ENCODE data around the gene LCE6A. TPM values are rescaled to one million over a fixed set of nuclear protein-coding genes. Genes with fewer than 3 reads are reported as not detected.

The LCE6A gene
- total RNA-seq, 1 experiment from 2014 or later: not detected

DNA sequence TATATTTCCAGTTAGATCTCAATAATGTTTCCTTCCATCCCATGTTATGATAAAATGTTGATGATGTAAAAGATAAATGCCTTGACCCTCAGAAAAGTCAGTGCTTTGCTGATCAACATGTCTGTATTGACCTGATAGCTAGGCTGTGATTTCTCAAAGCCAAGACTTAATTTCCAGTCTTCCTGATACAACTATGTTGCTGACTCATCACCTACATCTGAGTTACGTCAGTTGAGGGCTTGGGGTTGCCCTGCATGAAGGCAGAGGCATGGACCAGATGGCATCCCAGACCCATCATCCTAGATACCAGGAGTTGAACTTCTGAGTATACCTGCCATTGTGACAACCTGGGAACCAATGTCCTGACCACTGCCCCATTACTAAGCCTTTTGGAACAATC lies 41.3 kb upstream of the LCE6A start:
- no peaks in the 10 kb centered on the region; the same call in 1 of the 2 replicates for H3K9me3 ChIP-seq
- no peak for DNase-seq
- no peak overlapping the region for H3K4me3 ChIP-seq (ENCODE audit: low read depth, low read length)
- intact Hi-C loops (cut with micrococcal nuclease; ENCODE audit: unreplicated experiment): no loop called here
- ChIA-PET POLR2A (no interaction called here), CTCF (no interaction called here)
- no peaks in the 10 kb centered on the region for H3K36me3 ChIP-seq (ENCODE audit: control insufficient read depth, insufficient read depth, low read length)
- Mint-ChIP-seq H3K36me3 (ENCODE audit: insufficient read depth, unreplicated experiment) (no peaks in the 10 kb centered on the region), H3K27ac (ENCODE audit: unreplicated experiment) (no peak overlapping the region), H3K4me1 (ENCODE audit: low read depth, unreplicated experiment) (no peaks in the 10 kb centered on the region), H3K4me3 (ENCODE audit: unreplicated experiment) (no peak overlapping the region), H3K27me3 (ENCODE audit: insufficient read depth, unreplicated experiment) (peaks cover 31% of the 10 kb centered on the region), H3K9me3 (ENCODE audit: unreplicated experiment) (no peaks in the 10 kb centered on the region)
- BruUV-seq (replicated peaks): no TSS peak
- no peaks in the 10 kb centered on the region for H3K4me1 ChIP-seq
- H3K27me3 ChIP-seq (replicated peaks; ENCODE audit: control insufficient read depth, insufficient read depth, low read length): no peaks in the 10 kb centered on the region
- TF ChIP-seq, protein P1, sequence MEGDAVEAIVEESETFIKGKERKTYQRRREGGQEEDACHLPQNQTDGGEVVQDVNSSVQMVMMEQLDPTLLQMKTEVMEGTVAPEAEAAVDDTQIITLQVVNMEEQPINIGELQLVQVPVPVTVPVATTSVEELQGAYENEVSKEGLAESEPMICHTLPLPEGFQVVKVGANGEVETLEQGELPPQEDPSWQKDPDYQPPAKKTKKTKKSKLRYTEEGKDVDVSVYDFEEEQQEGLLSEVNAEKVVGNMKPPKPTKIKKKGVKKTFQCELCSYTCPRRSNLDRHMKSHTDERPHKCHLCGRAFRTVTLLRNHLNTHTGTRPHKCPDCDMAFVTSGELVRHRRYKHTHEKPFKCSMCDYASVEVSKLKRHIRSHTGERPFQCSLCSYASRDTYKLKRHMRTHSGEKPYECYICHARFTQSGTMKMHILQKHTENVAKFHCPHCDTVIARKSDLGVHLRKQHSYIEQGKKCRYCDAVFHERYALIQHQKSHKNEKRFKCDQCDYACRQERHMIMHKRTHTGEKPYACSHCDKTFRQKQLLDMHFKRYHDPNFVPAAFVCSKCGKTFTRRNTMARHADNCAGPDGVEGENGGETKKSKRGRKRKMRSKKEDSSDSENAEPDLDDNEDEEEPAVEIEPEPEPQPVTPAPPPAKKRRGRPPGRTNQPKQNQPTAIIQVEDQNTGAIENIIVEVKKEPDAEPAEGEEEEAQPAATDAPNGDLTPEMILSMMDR (IDR thresholded peaks at IDR 0.05; ENCODE audit: insufficient read depth in 1 of 2, low read depth in 1 of 2, low read length in 1 of 2, severe bottlenecking in 1 of 2, unreplicated experiment in 1 of 2): no peak

DNA sequence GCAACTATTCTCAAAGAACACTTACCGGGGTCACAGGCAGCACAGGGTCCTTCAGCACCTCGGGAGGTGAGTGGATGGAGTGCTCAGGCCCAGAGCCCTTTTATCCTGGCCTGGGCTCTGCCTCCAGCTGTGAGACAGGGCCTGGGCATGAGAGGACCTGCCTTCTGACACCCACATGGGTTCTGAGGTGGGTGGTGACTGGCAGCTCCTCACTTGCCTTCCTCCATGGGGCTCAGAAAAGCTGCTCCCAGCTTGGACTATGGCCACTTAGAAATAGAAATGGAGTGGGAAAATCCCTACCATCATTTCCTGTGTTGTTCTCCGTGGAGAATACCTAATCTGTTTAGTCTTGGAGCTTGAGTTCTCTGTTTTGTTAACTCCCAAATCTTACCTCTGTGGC lies 36.1 kb upstream of the LCE6A start, which contains the start of gene LCE1C:
TSS of gene LCE1C (minus strand) at position 76 of the 400 bp plus-strand sequence. CDS start 1,173 bp downstream, outside the sequence.
- no TSS peak for BruUV-seq (replicated peaks)
- Mint-ChIP-seq H3K9me3 (ENCODE audit: unreplicated experiment) (no peaks in the 10 kb centered on the region), H3K36me3 (ENCODE audit: insufficient read depth, unreplicated experiment) (no peaks in the 10 kb centered on the region), H3K27ac (ENCODE audit: unreplicated experiment) (no peak within 1 kb of the TSS), H3K4me1 (ENCODE audit: low read depth, unreplicated experiment) (no peaks in the 10 kb centered on the region), H3K27me3 (ENCODE audit: insufficient read depth, unreplicated experiment) (peaks cover 27% of the 10 kb centered on the region), H3K4me3 (ENCODE audit: unreplicated experiment) (no peak within 1 kb of the TSS)
- POLR2A ChIA-PET: no interaction called here
- Histone ChIP-seq H3K36me3 (ENCODE audit: control insufficient read depth, insufficient read depth, low read length) (no peaks in the 10 kb centered on the region), H3K27me3 (replicated peaks; ENCODE audit: control insufficient read depth, insufficient read depth, low read length) (no peaks in the 10 kb centered on the region), H3K4me3 (ENCODE audit: low read depth, low read length) (no peak within 1 kb of the TSS), H3K9me3 (no peaks in the 10 kb centered on the region), H3K4me1 (no peaks in the 10 kb centered on the region)
- intact Hi-C loops (cut with micrococcal nuclease; ENCODE audit: unreplicated experiment): no loop called here
- CTCF ChIA-PET: no interaction called here
- no peak for DNase-seq
- TF ChIP-seq, protein P1 (IDR thresholded peaks at IDR 0.05; ENCODE audit: insufficient read depth in 1 of 2, low read depth in 1 of 2, low read length in 1 of 2, severe bottlenecking in 1 of 2, unreplicated experiment in 1 of 2): no peak

DNA sequence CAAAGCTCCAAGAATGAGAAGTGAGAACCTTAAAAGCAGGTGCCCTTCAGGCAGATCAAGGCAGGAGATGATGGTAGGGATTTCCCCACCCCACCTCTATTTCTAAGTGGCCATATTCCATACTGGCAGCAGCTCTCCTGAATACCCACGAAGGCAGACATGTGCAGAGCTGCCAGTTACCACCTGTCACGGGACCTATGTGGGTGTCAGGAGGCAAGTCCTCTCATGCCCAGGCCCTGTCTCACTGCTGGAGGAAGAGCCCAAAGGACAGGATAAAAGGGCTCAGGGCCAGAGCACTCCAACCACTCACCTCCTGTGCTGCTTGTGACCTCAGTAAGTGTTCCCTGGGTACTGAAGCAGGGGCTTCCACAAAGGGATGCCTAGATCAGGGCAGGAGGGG lies 31.6 kb upstream of the LCE6A start:
- no peak for DNase-seq
- H3K27ac Mint-ChIP-seq (ENCODE audit: unreplicated experiment): no peak overlapping the region
- intact Hi-C loops (cut with micrococcal nuclease; ENCODE audit: unreplicated experiment): no loop called here

More for the DNA sequence above, 31.6 kb upstream of the LCE6A start:
- TF ChIP-seq, protein P1 (IDR thresholded peaks at IDR 0.05; ENCODE audit: insufficient read depth in 1 of 2, low read depth in 1 of 2, low read length in 1 of 2, severe bottlenecking in 1 of 2, unreplicated experiment in 1 of 2): no peak
- H3K36me3 Mint-ChIP-seq (ENCODE audit: insufficient read depth, unreplicated experiment): no peaks in the 10 kb centered on the region
- BruUV-seq (replicated peaks): no TSS peak
- H3K4me1 Mint-ChIP-seq (ENCODE audit: low read depth, unreplicated experiment): no peaks in the 10 kb centered on the region
- H3K9me3 Mint-ChIP-seq (ENCODE audit: unreplicated experiment): no peaks in the 10 kb centered on the region
- CTCF ChIA-PET: no interaction called here
- no peak overlapping the region for H3K4me3 Mint-ChIP-seq (ENCODE audit: unreplicated experiment)
- Histone ChIP-seq H3K9me3 (no peaks in the 10 kb centered on the region), H3K36me3 (ENCODE audit: control insufficient read depth, insufficient read depth, low read length) (no peaks in the 10 kb centered on the region), H3K4me3 (ENCODE audit: low read depth, low read length) (no peak overlapping the region), H3K27me3 (replicated peaks; ENCODE audit: control insufficient read depth, insufficient read depth, low read length) (no peaks in the 10 kb centered on the region), H3K4me1 (no peaks in the 10 kb centered on the region)
- H3K27me3 Mint-ChIP-seq (ENCODE audit: insufficient read depth, unreplicated experiment): peaks cover 13% of the 10 kb centered on the region
- POLR2A ChIA-PET: no interaction called here
